Activated gamma-delta T cell (primary cell): ENCODE results near the gene SLC7A14.
"Not testable (repeated sequence)": the region's sequence is repeated elsewhere in the genome, so short reads cannot be mapped to it uniquely, and the experiment has no call there.

Experiments used
- DNase-seq: peaks from one replicate; lab custom pipeline; 2025; lab: John Stamatoyannopoulos, UW

SLC7A14 gene

GRCh38 chr3:170593634-170594033 is 7.8 kb upstream of the SLC7A14 start:
- no peak for DNase-seq

- DNase-seq, result no peak
Measured at GRCh38 chr3:170589113-170589512, 3.2 kb upstream of the SLC7A14 start.

GRCh38 chr3:170585008-170585936 is 603 bp downstream of the SLC7A14 start:
- DNase-seq, result no peak

GRCh38 chr3:170584585-170585007 is 1.3 kb downstream of the SLC7A14 start:
- no peak for DNase-seq

- DNase-seq, result no peak
Measured at GRCh38 chr3:170579646-170580045, 6.2 kb downstream of the SLC7A14 start.

- DNase-seq, result no peak
Measured at GRCh38 chr3:170572665-170573253, 13.1 kb downstream of the SLC7A14 start.

GRCh38 chr3:170567598-170567997 is 18.3 kb downstream of the SLC7A14 start:
- not testable (repeated sequence) for DNase-seq

- DNase-seq, result no peak
Measured at GRCh38 chr3:170566413-170566812, 19.5 kb downstream of the SLC7A14 start.

- no peak for DNase-seq
Measured at GRCh38 chr3:170565495-170565894, 20.4 kb downstream of the SLC7A14 start.

GRCh38 chr3:170564664-170565063 is 21.2 kb downstream of the SLC7A14 start:
- no peak for DNase-seq

GRCh38 chr3:170563712-170564423 is 22.0 kb downstream of the SLC7A14 start:
- no peak for DNase-seq

GRCh38 chr3:170562080-170562479 is 23.8 kb downstream of the SLC7A14 start:
- no peak for DNase-seq

GRCh38 chr3:170560717-170561382 is 25.0 kb downstream of the SLC7A14 start:
- DNase-seq, result no peak

- DNase-seq, result no peak
Measured at GRCh38 chr3:170560296-170560695, 25.6 kb downstream of the SLC7A14 start.

GRCh38 chr3:170558427-170558826 is 27.4 kb downstream of the SLC7A14 start:
- DNase-seq, result no peak

GRCh38 chr3:170555329-170555728 is 30.5 kb downstream of the SLC7A14 start:
- no peak for DNase-seq

GRCh38 chr3:170553788-170554757 is 31.8 kb downstream of the SLC7A14 start:
- DNase-seq, result no peak

GRCh38 chr3:170551252-170551651 is 34.6 kb downstream of the SLC7A14 start:
- DNase-seq, result no peak

- no peak for DNase-seq
Measured at GRCh38 chr3:170542704-170543103, 43.2 kb downstream of the SLC7A14 start.

- no peak for DNase-seq
Measured at GRCh38 chr3:170539897-170540296, 46.0 kb downstream of the SLC7A14 start.

GRCh38 chr3:170536712-170537111 is 49.2 kb downstream of the SLC7A14 start:
- DNase-seq, result no peak
